GM18861 (cell line): ENCODE measurements around the gene SLC66A2.

Source experiments
- ATAC-seq: cut with Tn5 transposase; IDR thresholded peaks from one replicate; pipeline ENCODE4 v1.9.1; 2021; ENCODE audit not compliant: unreplicated experiment

Gene SLC66A2

DNA sequence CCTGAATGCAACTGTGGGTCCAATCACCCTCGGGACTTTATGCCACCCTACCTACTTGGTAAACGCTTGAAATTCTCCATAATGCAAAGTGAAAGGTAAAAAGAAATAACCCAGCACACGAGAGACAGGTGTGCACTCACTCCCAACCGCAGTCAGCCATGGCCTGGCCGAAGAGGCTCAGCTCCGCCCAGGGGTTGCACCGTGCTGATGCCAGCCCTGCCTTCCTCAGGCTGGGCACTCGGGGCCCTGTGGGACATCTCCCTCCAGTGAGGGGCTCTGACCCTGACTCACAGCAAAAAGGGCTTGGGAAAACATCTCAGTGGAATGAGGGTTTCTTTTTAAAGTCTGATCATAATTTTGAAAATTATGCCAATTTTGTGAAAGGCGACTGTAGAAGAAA is 13.3 kb downstream of the SLC66A2 start:
- ATAC-seq: no peak

DNA sequence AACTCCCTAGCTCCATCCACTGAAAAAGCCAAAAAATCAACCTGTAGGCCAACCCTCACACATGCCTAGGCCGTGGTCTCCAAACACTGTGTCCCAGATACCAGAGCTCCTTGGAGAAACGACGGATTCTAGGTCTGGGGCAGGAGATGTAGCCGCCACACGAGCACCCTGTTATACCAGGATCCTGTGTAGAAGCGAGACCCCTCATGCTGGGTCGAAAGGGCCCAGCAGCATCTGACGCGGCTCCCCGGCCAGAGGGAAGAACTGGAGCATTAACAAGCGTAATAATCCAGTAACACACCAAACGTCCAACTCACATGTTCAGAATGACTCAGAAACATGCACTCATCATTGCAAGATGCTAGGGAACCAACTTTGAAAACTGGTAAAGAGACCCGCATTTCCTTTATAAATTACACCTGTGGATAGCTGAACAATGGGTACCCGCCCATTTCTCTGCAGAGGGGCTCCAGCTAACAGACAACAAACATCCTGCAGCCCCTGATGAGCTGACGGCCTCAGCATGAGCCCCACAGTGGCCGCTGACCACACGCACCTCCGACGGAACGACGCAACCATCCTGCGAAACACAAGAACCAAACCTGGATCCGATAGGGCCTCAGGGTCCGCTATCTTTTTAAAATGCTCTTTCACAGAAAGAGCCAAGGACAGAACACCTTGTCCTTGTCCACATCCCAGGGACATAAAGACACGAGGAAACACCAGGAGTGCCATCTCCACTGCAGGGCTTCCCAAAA is 14.2 kb downstream of the SLC66A2 start:
- no peak for ATAC-seq

GRCh38 chr18:79936641-79937040 is 14.8 kb downstream of the SLC66A2 start:
- no peak for ATAC-seq

DNA sequence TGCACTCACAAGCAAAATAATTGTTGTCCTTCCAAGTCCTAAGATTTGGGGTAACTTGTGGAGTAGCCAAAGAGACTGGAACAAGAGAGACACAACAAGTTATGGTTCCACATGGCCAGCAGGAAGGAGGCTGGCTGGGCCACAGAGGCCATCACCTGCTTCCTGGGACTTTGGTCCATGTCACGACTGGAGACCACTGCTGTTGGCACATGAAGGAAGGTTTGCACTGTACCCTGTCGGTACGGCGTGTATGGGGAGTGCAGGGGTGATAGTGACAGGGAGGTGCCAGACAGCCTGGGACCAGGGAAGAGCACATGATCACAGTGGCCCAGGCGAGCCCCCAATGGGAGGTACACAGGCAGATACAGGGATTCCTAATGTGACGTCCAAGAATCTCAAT is 15.5 kb downstream of the SLC66A2 start:
- ATAC-seq: no peak

DNA sequence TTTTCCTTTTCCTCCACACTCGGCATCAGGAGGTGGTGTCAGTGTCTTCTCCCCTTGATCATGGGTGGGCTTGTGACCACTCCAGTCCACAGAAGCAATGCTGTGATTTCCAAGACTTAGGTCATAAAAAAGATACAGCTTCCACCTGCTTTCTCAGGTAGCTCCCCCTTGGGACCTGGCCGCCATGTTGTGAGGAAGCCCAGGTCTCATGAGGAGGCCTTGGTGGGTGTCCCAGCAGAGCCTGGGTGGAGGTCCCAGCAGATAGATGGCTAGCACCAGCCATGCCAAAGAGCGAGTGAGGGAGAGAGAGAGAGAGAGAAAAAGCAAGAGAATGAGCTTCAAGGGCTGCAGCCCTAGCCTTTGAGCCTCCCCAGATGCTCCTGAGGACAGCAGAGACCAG is 16.0 kb downstream of the SLC66A2 start:
- ATAC-seq: no peak

GRCh38 chr18:79935098-79935480 is 16.4 kb downstream of the SLC66A2 start:
- no peak for ATAC-seq

GRCh38 chr18:79934311-79935097 is 16.9 kb downstream of the SLC66A2 start:
- ATAC-seq: no peak

DNA sequence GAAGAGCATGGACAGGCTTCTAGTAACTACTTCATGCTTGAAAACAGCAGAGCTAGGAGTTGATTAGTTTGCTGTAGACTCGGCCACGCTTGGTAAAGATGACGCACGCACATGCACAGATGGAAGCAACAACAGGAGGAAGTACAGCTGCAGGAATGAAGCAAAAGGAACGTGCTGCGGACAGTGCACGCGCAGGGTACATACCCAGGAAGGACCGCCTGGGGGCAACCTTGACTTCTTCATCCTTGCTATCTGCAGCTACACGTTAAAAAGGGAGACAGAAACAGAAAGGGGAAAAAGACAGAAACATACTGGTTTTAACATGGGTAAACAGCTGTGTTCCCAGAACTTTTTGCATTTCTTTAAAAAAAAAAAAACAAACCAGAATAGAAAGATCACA is 17.7 kb downstream of the SLC66A2 start:
- no peak for ATAC-seq

GRCh38 chr18:79932907-79933306 is 18.5 kb downstream of the SLC66A2 start:
- no peak for ATAC-seq

- ATAC-seq: no peak
These were observed 20.0 kb downstream of the SLC66A2 start for GRCh38 chr18:79931475-79931874.

- ATAC-seq: no peak
These were observed 21.3 kb downstream of the SLC66A2 start for GRCh38 chr18:79930020-79930642.

GRCh38 chr18:79928563-79928960 is 22.9 kb downstream of the SLC66A2 start:
- no peak for ATAC-seq

DNA sequence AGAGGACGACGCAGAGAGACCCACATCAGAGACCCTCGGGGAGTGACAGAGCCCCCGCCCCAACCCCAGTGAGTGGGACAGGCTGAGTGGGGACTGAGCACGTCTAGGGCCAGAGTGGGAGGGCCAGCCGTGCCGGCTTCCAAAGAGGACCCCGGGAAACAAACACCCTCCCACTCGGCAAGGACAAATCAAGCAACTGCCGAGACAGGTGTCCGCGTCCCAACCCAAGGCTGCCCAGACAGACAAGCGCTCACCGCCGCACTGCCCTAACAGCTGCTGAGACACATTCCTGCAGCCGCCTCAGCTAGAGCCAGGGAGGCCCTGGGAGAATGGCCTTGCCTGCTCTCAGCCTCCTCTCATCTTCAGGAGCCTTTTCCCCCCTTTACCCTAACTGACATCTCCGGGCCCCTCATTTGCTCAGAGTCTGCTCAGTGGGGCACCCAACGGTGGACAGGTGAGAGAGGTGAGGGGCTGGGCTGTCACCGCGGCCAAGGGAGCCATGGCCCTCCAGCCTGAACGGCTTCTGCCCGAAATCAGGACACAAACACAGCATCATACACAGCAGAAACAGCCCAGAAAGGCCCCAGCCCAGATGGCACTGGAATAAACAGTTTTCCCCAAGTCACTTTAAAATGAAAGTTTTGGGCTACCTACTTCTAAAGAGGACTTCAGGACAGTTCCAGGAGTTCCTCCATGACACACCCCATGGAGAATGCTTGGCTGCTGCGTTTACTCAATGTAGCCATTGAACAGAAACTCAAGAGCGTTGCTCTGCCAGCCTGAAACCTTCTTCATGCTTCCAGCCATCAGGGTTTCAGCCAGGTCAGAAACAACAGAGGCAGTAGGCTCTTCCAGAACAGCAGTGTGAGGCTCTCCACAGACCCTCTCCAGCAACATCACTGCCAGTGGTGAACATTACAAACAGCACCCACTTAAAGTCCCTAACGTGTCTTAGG is 23.6 kb downstream of the SLC66A2 start:
- no peak for ATAC-seq

GRCh38 chr18:79926715-79927606 is 24.5 kb downstream of the SLC66A2 start:
- no peak for ATAC-seq

DNA sequence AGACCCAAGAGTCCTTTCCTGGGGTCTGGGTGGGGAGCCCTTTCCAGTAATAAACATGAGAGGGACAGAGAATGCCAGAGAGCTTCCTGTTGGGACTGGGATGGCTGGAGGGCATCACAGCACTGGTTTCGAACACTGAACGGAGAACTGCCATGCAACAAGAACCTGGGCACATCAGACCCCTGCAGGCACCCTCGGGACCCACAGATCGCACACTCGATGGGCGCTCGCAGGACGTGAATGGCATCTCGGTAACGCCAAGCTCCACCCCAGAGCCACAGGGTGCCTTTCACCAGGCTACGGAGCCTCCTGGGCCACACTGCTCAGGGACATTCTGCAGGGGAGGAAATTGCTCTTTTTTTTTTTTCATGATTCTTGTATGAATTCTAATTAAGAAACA is 25.1 kb downstream of the SLC66A2 start:
- ATAC-seq: no peak

GRCh38 chr18:79924814-79925731 is 26.4 kb downstream of the SLC66A2 start:
- ATAC-seq: no peak

- no peak for ATAC-seq
These were observed 27.4 kb downstream of the SLC66A2 start for GRCh38 chr18:79923896-79924585.

GRCh38 chr18:79922971-79923411 is 28.5 kb downstream of the SLC66A2 start:
- ATAC-seq: no peak
